Left hindlimb (tissue), 1 donor: ENCODE measurements around the gene VDR.

Source experiments
- DNase-seq: peaks from one replicate; pipeline ENCODE4 v3.0.0-alpha.2; 2018

The VDR gene

DNA sequence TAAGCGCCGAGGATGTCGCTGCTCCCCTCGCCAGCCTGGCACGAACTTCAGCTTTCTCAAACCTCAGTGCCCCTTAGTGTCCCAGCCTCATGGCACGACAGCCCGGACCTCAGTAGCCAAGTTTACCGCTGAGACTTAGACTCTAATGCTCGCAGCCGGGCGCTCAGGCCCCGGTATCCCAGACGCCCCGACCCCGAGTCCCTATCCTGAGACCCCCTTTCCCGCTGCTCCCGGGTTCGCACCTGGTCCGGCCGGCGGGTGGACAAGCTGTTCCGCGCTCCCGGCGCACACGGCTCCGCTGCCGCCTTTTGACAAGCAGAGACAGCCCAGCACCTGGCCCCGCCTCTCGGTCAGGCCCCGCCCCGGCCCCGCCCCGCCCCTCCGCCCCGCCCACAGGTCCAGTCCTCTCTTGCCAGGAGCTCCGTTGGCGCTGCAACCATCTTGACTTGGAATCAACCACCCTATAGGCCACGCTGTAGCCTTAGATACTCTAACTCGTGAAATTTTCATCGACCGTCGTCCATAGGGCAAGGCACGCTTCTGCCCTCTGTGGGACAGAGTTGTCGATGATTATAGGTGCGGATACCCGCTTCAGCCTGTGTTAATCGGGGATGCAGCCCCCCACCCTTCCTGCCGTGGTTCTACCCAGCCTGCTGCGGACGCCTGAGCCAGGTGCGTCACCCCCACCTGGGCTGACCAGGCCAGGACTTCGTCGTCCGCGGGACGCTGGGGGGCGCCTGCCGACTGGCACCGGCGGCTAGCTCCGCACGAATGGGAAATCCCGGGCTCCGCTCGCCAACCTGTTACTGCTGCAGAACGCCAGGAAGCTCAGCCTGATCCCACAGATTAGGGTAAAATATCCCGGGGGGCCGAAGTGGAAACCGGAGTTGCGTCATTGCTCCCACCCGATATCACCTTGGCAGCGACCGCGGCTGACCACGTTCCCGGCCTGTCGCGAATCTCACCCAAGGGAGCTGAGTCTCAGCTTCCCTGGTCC lies at the start of gene VDR:
Gene VDR (minus strand): TSS at position 282 of the 997 bp plus-strand sequence. CDS start 25,881 bp downstream, outside the sequence.
- peak; percentile 88 for DNase-seq

DNA sequence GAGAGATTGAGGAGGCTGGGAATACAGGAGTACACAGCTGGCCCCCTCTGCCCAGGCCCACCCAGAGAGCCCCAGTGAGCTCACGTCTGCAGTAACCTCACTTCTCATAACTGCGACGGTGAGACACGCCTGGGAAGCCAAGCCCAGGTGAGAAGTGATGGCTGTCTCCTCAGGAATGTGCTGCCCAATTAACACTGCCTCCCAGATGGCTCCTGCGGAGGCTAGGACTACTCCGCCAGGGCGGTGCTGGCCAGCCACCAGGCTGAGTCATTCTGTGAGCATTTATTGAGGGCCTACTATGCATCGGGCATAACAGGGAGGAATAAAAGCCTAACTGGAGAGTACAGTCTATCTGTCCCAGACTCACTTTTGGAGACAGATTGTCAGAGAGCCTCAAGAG lies 49.3 kb upstream of the VDR start:
- no peak for DNase-seq

DNA sequence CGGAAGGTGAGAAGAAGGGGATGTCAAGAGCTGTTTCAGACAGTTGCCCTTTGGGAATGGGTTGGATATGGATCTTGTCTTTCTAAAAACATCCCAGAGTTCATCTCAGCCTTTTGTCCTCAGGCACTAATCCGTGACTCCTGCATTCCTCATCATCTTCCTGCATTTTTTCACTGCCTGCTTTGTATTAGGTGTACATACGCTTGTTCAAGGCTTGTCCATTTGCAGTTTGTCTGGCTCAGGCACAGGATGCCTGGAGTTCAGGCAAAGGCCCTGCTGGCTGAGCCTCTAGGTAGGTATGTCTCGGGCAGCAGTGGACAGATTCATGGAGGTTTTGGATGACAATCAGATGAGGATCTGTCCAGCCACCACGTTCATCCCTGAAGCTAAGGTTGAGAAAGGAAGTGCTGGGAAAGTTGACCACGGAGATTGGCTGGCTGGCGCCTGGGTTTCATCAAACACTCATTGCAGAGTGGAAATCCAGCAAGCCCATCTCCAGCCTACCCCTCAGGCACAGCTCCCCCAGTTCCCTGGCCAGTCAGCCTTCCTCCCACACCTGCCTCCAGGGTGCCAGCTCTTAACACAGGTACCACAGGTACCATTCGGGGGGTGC lies 46.2 kb upstream of the VDR start:
- DNase-seq = no peak

DNA sequence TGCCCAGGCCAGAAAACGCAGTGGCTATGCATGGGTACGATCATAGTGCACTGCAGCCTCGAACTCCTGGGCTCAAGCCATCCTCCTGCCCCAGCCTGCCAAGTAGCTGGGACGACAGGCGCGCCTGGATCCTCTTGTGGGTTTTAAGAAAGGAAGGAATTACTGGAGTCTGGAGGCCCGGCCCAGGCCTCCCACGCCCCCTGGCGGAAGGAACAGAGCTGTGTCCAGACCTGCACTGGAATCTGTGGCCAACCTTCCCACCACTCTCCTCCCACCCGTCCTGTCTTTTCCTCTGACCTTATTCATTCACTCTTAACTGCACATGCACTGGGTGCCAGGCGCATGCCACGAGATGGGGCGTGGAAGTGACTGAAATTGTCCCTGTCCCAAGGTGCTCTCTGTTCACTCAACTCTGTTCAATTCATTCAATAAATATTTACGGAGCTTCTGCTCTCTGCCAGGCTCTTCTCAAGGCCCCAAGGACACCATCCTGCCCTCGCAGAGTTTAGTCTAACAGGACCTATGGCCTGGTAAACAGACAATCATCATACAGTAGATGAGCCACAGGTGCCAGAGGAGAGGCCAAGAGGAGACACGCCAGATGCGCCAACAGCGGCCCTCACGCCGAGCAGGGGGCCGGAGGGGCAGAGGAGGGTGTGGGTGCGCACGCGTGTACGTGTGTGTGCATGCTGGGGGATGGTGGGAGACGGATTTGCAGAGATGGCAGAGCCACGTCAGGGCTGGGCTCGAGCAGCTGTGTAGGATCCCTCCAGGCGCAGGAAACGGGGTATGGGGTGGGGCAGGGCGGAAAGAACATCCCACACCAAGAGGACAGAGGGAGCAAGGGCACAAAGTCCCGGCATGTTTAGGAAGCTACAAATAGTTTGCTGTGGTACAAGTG lies 44.9 kb upstream of the VDR start:
- peak; percentile 83 for DNase-seq

DNA sequence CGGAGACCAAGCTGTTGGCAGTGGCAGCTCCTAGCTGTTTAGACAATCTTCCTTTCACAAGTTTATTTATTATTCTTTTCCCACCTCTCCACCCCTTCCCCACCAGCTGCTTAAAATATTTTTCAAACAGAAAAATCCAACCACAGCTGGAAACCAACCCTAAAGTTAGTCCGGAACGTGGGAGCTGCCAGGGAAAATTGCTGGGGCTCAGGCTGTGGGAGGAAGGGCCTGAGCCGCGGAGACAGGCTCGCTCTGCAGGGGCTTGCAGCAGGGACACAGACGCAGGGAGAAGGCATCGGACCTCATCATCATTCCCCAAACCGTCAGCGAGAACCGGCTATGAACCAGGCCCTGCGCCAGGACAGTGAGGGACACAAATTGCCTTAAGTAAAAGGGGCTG lies 42.5 kb upstream of the VDR start:
- peak; percentile 70 for DNase-seq

DNA sequence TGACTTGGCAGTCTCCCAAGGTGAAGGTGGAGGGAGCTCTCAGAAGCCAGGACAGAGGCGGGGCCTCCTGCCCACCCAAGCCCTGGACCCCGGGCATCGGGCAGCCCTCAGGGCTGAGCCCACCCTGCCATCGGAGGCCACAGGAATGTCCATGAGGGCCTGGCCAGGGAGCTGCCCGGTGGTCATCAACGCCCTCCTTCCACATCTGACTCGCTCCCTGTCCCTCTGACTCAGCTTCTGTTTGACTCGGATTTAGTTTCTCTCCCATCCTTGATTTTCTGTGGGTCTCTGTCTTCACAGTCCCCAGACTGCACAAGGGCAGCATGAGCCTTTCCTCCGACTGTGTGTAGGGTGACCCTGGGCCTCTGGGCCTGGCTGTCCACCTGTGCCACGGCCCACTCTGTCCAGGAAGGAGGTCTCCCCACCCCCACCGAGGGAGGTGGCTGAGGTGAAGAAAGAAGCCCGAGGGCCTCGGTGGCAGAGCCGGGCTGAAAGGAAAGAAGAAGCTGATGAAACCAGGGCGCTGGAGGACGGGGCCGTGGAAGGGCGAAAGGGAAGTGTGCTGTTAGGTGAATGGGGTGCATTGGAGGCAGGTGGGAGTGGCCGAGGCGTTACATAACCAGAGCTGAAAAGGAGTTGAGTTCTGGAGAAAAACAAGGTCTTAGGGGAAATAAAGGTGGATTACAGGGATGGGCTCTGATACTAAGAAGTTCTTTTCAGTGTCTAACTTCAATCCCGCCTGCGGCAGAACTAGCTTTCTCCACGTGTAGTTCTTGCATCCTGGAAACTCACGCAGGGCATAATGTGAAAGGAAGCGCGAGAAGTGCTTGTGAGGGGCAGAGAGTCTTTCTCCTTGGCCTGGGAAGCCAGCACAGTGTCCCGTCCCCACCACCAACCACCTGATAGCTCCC lies 41.9 kb upstream of the VDR start:
- DNase-seq = no peak

DNA sequence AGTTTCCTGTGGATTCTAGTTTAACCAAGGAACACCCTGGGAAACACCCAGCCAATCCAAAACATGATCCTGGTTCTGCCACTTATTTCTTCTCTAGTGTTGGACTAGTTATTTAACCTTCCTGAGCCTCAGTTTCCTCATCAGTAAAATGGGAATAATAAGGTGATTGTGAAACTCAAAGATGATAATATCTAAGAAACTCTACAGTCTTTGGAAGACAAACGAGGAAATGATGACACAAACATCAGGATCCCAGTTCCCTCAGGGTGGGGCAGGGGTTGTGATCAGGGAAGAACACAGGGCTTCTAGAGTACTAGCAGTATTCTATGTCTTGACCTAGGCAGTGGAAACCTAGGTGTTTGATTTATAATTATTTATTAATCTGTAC lies 40.5 kb upstream of the VDR start:
- no peak for DNase-seq

DNA sequence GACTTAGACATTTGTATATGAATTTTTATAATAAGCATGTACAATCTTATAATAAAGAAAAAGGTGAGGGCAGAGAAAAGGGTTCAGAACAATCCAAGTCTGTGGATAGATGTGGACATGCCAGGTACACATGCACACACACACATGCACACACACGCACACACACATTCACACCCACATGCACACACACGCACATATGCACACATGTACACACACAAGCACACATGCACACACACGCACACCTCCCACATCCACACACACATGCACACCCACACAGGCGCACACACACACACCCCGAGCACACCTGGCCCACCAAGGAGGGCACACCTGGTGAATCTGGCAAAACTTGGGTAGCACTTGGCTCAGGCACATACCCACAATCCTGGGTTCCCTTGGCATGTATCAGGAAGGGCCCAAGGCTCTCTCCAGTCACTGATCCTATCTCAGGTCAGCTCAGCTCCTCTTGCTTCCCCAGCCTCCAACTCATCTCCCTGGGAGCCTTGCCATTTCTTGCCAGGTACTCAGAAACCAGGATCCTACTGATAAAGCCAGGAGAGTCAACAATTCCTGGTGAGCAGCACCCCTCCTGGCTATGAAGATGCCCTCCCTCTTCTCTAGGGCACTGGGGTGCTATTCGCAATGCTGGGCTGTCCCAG lies 40.0 kb upstream of the VDR start:
- DNase-seq = no peak

DNA sequence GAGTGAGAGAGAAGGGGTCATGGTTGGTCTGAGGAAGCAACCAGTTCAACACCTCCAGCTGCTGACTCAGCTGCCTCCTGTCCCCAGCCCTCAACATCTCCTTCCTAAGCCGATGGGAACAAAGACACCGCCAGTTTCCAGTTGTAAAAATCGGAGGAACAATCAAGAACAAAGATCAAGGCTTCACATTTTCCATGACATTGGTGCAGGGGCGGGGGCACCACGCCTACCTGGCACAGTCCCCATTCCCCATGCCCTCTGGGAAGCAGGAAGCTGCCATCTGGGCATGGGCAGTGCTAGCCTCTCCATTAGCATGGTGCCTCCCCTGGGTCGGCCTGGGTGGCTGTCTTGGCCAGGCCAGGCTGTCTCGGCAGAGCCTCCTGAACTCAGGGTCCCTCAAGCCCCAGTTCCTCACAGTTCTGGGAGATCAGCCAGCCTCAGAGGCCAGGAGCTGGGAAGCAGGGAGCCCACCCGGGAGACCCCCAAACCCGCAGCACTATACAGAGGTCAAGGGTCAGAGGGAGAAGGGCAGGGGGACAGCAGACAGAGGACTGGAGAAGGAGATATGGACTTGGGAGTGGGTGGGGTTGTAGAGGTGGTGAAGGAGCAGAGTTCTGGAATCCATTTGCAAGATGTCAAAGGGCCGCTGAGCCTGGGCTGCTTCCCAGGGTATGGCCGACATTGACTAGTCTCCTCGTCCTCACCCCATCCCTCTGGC lies 39.0 kb upstream of the VDR start:
- DNase-seq = no peak

DNA sequence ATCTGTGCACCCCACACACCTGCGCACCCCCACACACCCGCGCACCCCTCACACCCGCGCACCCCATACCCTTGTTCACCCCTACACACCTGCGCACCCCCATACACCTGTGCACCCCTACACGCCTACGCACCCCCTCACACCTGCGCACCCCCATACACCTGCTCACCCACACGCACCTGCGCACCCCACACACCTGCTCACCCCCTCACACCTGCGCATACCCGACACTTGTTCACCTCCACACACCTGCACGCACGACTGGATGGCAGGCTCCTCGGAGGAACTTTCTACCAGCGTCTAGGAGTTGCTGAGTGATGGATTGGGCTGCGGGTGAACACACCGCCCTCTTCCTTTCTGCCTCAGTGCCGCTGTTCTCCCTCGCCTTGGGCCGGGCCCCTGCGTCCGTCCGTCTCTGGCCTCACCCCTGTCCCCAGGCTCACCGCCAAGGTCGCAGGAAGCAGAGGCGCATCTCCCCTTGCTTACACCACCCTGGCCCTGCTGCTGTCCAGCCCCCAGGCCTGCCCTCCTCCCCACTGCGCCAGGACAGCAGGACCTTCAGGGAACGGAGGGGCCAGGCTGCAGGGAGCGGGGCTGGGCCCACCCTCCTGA lies 37.9 kb upstream of the VDR start:
- no peak for DNase-seq

DNA sequence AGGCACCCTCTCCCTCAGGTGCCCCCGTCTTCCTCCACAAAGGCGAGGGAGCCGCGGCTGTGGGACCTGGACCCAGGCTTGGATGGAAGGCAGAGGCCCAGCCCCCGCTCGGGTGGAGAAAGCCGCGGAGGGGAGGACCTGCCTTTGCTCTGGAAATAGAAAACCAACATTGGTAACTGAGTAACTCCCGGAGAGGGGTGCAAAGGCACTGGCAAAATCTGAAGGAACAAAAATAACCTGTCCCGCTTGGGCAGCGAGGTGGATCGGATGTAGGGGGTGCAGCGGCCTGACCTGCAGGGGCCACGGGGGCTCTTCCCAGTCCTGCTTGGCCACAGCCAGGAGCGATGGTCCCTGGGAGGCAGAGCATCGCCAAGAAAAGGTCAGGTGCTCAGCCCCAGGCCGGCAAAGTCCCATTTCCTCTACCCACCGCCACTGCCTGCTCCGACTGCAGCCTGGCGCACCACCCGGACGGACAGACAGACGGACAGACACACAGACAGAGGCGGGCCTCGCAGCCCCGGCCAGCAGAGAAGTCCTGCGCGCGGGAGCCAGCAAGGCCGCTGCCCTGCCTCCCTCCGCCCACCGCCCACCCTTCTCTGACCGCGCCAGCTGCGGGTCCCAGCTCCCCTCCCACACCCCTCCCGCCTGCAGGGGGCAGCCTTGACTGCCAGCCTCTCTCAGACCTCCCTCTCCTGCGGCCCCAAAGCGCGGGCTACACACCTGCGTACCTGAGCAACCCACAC lies 37.2 kb upstream of the VDR start:
- peak; percentile 65 for DNase-seq

DNA sequence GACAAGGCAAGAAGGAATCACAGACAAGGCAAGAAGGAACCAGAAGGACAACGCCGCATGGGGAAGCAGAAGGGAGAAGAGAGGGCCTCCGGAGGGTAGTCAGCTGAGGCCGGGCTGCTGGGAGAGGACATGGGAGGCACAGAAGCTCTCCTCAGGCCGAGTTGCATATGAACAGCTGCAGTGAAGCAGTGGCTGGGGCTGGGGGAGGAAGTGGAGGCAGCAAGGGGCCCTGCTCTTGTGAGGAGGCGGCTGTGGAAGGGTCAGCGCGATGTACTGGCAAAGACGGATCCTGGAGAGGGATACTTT lies 36.6 kb upstream of the VDR start:
- DNase-seq = no peak

DNA sequence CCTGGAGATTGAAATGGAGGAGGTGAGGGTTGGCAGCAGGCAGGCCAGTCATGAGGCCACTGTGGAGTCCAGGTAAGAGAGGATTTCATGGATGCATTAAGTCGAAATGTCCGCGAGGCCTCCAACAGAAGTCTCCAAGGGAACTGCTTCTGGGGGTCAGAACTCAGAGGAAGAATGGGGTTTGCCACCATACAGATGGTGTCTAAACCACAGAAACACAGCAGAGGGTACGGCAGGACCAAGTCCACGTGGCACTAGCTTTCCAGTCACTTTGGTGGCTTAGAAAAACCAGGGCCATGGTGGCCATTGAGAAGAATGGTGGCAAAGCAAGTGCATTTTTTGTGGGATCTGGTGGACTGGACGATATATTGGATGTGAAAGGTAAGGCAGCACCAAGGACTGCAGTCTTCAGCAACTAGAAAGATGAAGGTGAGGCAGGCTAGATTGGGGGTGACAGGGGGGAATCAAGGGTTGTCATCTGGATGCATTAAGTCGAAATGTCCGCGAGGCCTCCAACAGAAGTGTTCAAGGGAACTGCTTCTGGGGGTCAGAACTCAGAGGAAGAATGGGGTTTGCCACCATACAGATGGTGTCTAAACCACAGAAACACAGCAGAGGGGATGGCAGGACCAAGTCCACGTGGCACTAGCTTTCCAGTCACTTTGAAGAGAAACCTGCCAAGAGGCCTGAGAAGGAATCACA lies 36.1 kb upstream of the VDR start:
- no peak for DNase-seq

DNA sequence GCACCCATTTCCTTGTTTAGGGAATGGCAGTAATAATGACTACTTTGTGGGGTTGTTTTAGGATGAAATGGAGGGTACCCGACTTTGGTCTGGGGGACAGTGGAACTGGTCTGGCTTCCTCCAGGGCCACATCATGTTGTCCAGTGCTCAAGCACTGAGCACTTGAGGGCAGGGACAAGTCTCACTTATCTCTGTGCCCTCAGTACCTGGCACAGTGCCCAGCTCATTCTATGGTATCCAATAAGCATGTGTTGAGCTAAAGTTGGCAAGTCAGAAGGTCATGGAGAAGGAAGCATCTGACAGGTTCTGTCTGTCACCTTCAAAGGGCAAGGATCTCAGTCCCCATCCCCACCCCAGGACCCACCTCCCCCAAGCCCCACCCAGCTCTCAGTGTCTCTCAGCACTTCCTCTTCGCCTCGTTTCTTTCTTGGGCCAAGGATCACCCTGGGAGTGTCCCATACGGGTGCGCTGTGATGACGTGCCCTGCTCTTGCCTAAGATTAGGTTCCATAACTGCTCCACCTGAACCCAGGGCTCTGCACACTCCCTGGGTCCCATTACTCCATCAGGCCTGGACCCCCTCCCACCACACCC lies 34.3 kb upstream of the VDR start:
- no peak for DNase-seq

DNA sequence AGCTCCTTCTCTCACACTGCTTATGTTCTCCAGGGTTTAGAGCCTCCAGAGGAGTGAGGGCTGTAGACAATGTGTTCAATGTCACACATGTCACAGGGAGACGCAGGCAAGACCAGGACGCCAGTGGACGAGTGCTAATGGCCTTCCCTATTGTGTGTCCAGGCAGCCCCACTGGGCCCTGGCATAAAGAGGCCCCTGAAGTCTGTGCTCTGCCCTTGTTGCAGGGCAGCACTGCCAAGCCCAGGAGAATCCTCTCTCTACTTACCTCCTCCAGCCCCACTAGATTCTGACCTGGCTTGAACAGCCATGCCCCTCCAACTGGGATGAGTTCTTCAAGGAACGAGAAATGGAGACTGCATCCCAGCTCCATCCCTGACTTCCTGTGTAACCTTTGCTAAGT lies 33.8 kb upstream of the VDR start:
- no peak for DNase-seq

DNA sequence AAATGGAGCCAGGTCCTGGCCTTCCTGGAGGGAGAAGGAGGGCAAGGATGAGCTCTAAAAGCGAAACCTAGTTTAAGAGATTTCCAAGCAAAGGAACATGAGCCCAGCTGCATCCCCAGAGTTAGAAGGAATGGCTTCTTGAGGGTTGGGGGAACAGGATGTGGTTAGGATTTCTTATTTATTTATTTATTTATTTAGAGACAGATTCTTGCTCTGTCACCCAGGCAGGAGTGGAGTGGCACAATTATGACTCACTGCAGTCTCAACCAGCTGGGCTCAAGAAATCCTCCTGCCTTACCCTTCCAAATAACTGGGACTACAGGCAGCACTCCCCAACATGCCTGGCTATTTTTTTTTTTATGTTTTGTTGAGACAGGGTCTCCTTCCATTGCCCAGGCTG lies 33.3 kb upstream of the VDR start:
- no peak for DNase-seq

DNA sequence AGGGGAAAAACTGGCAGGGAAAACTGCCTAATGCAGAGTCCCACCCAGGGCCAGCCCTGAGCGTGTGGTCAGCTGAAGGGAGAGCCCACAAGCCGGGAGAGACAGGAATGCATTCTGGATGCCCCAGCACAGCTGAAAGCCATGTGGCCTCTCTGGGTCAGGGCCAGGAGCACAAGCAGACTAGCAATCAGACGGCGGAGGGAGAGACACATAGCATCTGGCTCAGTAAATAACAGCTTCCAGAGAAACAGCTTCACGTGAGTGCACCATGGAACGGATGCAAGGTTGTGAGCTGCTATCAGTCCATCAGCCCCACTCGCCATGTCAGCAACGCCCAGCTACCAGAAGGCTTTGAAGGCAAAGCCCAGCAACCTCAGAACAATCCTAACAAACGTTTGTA lies 30.4 kb upstream of the VDR start:
- peak; percentile 88 for DNase-seq

DNA sequence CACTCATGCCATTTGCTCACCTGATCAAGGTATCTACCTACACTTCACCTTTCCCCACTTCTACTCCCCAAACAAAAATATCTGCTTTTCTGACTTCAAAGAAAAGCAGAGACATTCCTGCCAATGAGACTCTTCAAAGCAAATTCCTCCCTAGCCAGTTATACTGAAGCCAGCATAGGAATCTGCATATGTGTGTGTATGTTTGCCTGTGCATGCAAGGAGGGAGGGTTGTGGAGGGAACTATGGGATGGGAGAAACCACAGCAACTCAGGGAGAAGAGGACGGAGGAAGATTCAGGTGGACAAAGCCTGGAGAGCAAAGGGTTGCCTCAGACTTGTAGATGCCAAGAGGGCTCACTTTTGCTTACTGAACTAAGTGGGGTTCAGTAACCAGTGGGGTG lies 26.4 kb upstream of the VDR start:
- no peak for DNase-seq

DNA sequence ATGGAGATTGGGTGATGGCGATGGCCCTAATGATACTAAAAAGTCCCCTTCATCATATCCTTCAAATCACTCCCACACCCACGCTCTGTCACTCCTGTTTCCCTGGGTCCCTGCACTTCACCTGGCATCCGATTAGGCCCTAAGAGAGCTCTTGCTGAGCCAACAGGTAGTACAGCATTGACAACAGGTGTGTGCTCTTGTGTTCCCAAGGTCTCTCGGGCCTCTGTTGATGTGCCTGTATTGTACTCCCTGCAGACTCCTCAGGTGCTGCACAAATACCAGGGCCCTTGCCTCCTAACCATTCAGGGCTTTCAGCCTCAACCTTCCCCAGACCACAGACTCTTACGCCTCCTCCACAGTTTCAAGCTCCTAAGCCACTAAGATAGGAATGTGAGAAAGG lies 25.8 kb upstream of the VDR start:
- no peak for DNase-seq
